NCI-H1092 treated with DMSO at 0.1 percent for 48 hours (cell line): Measurements from ENCODE around the gene ATP2B3.

Experiments
- DNase-seq: peaks from one replicate; lab custom pipeline; 2025; lab: John Stamatoyannopoulos, UW

ATP2B3 gene

DNA sequence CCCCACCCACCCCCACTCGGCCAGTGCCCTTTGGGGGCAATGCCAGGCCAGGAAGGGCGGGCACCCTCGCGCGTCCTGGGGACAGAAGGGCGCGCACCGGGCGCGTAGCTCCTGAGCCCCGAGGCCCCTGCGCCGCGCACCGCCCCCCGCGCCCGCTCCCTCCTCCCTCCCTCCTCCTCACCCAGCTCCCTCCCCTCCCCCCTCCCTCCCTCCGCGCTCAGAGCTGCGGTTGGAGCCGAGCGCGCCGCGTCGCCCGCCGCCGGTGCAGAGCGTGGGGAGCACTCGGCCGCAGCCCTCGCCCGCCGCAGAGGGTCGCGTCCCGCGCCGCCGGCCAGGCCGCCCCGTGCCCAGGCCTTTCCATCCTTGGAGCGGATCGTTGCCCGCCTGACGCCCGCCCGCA, at the start of gene ATP2B3:
Gene ATP2B3 (plus strand): TSS at position 220 of the 400 bp plus-strand sequence. CDS start 18,606 bp downstream, outside the sequence.
- peak; percentile 24 for DNase-seq

- no peak for DNase-seq
These were observed 49.3 kb upstream of the ATP2B3 start for GRCh38 chrX:153468008-153468580.

DNA sequence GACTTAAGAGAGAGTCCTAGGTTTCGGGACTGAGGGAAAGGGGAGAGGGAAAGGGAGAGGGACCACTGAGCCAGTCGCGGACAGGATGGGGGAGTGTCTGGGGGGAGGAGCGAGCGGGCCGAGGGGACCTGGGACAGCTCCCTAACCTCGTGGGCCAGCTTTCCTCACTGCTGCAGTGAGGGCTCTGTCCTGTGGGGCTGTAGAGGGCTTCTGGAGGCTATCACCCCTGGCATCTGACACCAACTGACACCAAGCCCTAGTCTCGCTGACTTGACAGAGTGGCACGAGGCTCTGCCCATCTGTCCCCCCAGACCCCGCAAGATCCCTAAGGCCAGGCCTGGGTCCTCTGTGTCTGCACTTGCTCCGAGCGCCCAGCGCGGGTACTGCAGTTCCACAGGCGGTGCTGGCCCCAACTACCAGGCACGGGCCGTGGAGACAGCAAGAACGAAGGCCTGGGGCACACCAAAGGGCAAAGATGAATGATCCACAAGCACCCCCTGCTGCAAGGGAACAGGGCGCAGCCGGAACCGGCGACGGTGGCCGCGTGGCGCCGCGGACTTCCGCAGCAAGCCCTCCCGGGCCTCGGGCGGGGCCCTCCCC, 47.5 kb upstream of the ATP2B3 start:
- peak; percentile 35 for DNase-seq

- DNase-seq: peak; percentile 95
These were observed 46.8 kb upstream of the ATP2B3 start, which contains the start of gene HAUS7 for GRCh38 chrX:153470411-153471363. HAUS7 (minus strand) TSS chrX:153470576; CDS start chrX:153470557, 19 bp downstream.

- DNase-seq: no peak
These were observed 45.7 kb upstream of the ATP2B3 start for GRCh38 chrX:153471663-153472280.

GRCh38 chrX:153473126-153473525, 44.3 kb upstream of the ATP2B3 start:
- DNase-seq: no peak

DNA sequence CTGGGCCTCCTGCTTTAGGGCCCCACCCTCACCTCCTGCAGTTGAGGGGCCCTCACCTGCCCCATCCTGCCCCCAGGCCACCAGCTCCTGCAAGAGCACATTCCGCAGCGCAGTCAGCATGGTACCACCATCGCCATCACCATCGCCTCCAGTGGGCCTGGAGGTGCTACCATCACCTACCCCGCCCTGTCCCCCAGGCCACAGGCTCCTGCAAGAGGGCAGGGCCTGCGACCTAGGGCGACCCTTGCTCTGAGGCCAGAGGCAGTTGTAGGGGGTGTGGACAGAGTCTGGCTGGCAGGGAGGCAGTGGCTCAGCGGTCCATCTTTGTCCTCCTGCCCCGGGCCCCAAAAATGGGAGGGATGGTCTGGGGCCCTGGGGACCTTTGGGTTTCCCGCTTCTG, 43.2 kb upstream of the ATP2B3 start:
- DNase-seq: no peak

- DNase-seq: peak; percentile 39
These were observed 42.7 kb upstream of the ATP2B3 start for GRCh38 chrX:153474718-153475117.

- no peak for DNase-seq
These were observed 42.2 kb upstream of the ATP2B3 start for GRCh38 chrX:153475271-153475670.

- DNase-seq: no peak
These were observed 41.6 kb upstream of the ATP2B3 start for GRCh38 chrX:153475751-153476281.

DNA sequence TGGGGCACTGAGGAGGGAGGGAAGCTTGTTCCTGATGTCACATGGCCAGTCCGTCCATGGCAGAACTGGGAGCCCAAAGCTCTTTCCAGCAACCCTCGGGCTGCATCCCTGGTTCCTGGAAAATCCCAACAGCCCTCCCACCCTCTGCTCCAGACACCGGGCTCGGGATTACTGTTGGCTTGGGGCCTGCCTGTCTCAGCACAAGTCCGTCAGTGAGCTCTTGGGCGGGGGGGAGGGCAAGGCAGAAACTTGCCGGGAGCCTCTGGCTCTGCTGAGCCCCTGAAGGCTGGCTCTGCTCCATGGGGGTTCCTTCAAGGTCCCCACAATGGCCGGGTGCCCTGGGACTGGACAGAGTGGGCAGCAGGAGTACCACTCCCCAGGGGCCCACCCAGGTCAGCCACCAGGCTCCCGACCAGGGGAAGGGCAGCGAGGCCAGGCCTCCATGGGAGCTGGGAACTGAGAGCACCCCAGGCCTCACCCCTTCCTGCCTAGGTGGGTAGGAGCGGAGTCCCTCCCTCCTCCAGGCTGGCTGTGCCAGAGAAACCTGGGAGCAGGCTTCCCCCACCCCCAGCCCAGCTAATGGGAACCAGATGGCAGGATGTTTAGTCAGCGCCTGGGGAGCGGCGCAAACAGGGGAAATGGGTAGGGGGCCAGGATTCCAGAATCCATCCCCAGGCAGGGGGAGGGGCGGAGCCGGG, 40.6 kb upstream of the ATP2B3 start:
- DNase-seq: no peak

GRCh38 chrX:153477364-153477857, 40.0 kb upstream of the ATP2B3 start:
- no peak for DNase-seq

- DNase-seq: no peak
These were observed 39.5 kb upstream of the ATP2B3 start for GRCh38 chrX:153477901-153478300.

- no peak for DNase-seq
These were observed 38.7 kb upstream of the ATP2B3 start for GRCh38 chrX:153478746-153479145.

GRCh38 chrX:153481043-153481442, 36.4 kb upstream of the ATP2B3 start:
- no peak for DNase-seq

DNA sequence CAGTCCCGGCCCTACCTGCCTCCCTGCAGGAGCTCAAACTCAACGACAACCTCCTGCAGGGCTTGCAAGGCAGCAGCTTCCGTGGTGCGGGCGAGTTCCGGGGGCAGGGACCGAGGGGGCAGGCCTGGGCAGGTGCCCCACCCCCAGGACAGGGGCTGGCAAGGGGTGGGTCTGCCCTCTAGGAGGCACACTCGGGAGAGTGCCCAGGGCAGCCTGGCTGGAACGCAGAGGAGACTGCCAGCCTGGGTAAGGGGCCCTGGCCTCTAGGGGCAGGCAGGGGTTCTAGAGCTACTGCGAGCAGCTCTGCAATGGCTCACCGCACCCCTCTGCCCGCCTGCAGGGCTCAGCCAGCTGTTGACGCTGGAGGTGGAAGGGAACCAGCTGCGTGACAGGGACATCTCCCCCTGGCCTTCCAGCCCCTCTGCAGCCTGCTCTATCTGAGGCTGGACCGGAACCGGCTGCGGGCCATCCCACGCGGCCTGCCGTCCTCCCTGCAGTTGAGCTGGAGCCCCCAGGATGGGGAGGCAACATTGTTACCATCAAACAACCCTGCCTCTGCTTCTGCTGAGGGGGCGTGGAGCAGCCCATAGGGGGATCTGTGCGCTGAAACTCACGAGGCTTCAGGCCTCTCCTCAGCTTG, 34.9 kb upstream of the ATP2B3 start:
- no peak for DNase-seq

GRCh38 chrX:153485396-153486080, 31.9 kb upstream of the ATP2B3 start:
- DNase-seq: no peak

- peak; percentile 20 for DNase-seq
These were observed 31.3 kb upstream of the ATP2B3 start for GRCh38 chrX:153486171-153486570.

- DNase-seq: no peak
These were observed 29.8 kb upstream of the ATP2B3 start for GRCh38 chrX:153487590-153488071.
